ENCODE data around the gene CGB7. TPM values are rescaled to one million over a fixed set of nuclear protein-coding genes. Genes with fewer than 3 reads are reported as not detected.

Gene CGB7
- total and polyA plus RNA-seq, 9 of the 15 experiments (the other 6 are each of a cell fraction or from before 2014, with no cell fraction given): not detected

DNA sequence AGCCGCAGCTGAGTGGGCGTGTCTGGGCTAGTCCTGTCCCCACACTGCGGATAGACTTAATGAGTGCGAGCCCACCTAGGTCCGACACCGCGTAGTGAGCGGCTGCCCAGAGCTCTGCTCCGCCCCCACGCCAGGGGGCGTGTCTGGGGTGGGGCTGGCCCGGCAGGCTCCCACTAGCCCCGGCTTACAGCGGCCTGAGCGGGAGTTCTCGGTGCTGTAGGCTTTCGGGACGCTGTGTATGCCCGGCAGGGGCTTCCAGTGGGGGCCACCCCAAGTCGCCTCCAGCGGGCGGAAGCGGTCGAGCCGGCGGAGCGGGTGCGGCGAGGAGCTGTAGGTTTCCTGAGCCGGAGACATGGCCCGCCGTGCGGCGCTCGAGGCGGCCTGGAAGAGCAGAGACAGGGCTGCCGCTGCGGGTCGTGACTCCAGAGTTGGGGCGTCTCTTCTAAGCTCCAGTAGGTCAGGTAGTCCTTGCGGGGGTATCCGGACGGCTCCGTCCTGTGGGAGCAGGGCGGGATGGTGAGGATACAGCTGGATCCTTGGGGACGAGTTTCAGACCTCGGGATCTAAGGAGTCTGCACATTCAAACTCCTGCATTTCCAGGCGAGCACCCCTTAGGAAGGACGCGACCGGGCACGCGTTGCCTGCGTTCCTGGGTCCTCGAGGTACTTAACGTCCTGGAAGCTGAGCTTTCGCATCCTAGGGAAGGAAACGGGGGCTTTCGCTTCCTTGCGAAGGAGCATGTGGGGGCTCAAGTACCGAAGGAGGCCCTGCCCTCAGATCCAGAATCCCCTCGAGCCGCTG, 1.2 kb downstream of the CGB7 start (continued):
- TF ChIP-seq, protein P1, sequence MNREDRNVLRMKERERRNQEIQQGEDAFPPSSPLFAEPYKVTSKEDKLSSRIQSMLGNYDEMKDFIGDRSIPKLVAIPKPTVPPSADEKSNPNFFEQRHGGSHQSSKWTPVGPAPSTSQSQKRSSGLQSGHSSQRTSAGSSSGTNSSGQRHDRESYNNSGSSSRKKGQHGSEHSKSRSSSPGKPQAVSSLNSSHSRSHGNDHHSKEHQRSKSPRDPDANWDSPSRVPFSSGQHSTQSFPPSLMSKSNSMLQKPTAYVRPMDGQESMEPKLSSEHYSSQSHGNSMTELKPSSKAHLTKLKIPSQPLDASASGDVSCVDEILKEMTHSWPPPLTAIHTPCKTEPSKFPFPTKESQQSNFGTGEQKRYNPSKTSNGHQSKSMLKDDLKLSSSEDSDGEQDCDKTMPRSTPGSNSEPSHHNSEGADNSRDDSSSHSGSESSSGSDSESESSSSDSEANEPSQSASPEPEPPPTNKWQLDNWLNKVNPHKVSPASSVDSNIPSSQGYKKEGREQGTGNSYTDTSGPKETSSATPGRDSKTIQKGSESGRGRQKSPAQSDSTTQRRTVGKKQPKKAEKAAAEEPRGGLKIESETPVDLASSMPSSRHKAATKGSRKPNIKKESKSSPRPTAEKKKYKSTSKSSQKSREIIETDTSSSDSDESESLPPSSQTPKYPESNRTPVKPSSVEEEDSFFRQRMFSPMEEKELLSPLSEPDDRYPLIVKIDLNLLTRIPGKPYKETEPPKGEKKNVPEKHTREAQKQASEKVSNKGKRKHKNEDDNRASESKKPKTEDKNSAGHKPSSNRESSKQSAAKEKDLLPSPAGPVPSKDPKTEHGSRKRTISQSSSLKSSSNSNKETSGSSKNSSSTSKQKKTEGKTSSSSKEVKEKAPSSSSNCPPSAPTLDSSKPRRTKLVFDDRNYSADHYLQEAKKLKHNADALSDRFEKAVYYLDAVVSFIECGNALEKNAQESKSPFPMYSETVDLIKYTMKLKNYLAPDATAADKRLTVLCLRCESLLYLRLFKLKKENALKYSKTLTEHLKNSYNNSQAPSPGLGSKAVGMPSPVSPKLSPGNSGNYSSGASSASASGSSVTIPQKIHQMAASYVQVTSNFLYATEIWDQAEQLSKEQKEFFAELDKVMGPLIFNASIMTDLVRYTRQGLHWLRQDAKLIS (CRISPR knock-in tag; IDR thresholded peaks at IDR 0.05): no peak
- no peak for TF ChIP-seq CC2D1A (IDR thresholded peaks at IDR 0.05)
- no peak for TF ChIP-seq NFIC (IDR thresholded peaks at IDR 0.05)
- no peak for TF ChIP-seq MTA2 (IDR thresholded peaks at IDR 0.05; ENCODE audit: low read depth)
- 0 out of 2 replicates have a peak, but pooled peaks have one; percentile 24 for TF ChIP-seq CEBPG (CRISPR knock-in tag; IDR thresholded peaks at IDR 0.05)
- TF ChIP-seq CEBPG (tag; conservative IDR thresholded peaks at IDR 0.05 in 1 of 2, IDR thresholded peaks at IDR 0.05 in 1 of 2): no peak
- TF ChIP-seq GATAD2A (IDR thresholded peaks at IDR 0.05): no peak
- TF ChIP-seq, protein P2, sequence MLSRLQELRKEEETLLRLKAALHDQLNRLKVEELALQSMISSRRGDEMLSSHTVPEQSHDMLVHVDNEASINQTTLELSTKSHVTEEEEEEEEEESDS (CRISPR knock-in tag; IDR thresholded peaks at IDR 0.05): no peak
- TF ChIP-seq, protein P3, sequence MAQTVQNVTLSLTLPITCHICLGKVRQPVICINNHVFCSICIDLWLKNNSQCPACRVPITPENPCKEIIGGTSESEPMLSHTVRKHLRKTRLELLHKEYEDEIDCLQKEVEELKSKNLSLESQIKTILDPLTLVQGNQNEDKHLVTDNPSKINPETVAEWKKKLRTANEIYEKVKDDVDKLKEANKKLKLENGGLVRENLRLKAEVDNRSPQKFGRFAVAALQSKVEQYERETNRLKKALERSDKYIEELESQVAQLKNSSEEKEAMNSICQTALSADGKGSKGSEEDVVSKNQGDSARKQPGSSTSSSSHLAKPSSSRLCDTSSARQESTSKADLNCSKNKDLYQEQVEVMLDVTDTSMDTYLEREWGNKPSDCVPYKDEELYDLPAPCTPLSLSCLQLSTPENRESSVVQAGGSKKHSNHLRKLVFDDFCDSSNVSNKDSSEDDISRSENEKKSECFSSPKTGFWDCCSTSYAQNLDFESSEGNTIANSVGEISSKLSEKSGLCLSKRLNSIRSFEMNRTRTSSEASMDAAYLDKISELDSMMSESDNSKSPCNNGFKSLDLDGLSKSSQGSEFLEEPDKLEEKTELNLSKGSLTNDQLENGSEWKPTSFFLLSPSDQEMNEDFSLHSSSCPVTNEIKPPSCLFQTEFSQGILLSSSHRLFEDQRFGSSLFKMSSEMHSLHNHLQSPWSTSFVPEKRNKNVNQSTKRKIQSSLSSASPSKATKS (CRISPR knock-in tag; IDR thresholded peaks at IDR 0.05): no peak
- TF ChIP-seq BCOR (IDR thresholded peaks at IDR 0.05): peak; percentile 28; the same call in 1 of the 2 replicates
- TF ChIP-seq SMARCC2 (IDR thresholded peaks at IDR 0.05; ENCODE audit: low read depth): no peak
- TF ChIP-seq, protein P4, sequence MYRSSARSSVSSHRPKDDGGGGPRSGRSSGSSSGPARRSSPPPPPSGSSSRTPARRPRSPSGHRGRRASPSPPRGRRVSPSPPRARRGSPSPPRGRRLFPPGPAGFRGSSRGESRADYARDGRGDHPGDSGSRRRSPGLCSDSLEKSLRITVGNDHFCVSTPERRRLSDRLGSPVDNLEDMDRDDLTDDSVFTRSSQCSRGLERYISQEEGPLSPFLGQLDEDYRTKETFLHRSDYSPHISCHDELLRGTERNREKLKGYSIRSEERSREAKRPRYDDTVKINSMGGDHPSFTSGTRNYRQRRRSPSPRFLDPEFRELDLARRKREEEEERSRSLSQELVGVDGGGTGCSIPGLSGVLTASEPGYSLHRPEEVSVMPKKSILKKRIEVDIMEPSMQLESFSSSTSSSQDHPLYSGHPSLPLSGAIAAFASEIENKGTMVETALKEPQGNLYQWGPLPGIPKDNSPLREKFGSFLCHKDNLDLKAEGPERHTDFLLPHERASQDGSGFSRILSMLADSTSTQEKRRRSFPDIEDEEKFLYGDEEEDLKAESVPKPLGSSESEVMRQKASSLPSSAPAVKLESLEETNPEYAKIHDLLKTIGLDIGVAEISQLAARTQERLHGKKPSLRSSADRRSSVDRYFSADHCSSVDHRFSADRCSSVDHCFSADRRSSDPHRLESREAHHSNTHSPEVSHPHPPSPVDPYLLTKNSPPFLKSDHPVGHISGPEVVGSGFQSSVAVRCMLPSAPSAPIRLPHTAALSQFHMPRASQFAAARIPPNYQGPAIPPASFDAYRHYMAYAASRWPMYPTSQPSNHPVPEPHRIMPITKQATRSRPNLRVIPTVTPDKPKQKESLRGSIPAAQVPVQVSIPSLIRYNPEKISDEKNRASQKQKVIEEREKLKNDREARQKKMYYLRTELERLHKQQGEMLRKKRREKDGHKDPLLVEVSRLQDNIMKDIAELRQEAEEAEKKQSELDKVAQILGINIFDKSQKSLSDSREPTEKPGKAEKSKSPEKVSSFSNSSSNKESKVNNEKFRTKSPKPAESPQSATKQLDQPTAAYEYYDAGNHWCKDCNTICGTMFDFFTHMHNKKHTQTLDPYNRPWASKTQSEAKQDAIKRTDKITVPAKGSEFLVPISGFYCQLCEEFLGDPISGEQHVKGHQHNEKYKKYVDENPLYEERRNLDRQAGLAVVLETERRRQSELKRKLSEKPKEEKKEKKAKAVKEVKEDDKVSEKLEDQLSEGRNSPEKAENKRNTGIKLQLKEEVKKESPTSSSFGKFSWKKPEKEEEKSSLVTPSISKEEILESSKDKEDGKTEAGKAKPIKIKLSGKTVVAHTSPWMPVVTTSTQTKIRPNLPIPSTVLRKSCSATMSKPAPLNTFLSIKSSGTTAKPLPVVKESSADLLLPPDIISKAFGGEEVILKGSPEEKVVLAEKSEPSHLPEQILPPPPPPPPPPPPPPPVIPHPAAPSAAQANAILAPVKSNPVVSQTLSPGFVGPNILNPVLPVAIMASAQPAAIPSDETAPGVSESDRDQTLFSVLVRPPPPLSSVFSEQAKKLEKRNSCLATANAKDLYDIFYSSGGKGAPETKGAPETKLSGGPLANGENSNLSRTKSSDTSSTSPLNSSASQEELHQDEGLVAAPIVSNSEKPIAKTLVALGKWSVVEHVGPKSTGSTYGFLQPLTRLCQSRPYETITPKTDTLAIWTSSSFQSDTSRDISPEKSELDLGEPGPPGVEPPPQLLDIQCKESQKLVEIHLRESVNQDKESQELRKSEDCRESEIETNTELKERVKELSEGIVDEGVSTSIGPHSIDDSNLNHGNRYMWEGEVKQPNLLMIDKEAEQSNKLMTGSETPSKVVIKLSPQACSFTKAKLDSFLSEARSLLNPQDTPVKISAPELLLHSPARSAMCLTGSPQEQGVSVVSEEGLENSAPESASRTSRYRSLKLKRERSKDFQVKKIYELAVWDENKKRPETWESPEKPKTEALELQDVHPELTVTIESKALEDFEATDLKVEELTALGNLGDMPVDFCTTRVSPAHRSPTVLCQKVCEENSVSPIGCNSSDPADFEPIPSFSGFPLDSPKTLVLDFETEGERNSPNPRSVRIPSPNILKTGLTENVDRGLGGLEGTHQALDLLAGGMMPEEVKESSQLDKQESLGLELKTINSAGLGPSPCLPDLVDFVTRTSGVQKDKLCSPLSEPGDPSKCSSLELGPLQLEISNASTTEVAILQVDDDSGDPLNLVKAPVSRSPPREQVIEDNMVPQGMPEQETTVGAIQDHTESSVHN (IDR thresholded peaks at IDR 0.05; ENCODE audit: borderline replicate concordance in 1 of 2, low read depth in 1 of 2): no peak
